ENCODE data around the gene ENPP1. TPM values are rescaled to one million over a fixed set of nuclear protein-coding genes. Genes with fewer than 3 reads are reported as not detected.

Gene ENPP1
- polyA plus RNA-seq, 3 donors = not detected

GRCh38 chr6:131920656-131921055 lies 112.8 kb downstream of the ENPP1 start:
- no peaks in the 10 kb centered on the region for H4K20me1 ChIP-seq (ENCODE audit: insufficient read depth, low read length)
- H2AFZ ChIP-seq (ENCODE audit: insufficient read depth, low read depth, low read length, poor library complexity, severe bottlenecking) = no peak overlapping the region
- H3K9me3 ChIP-seq (replicated peaks in 1 of 2; ENCODE audit: control insufficient read depth in 1 of 2, insufficient read depth in 1 of 2, low read length in 2 of 2) = peaks cover 12 to 20% of the 10 kb centered on the region in 2 donors
- no CpG with 5 or more reads among the region's 3 CpGs for WGBS (ENCODE audit: insufficient coverage)
- H3K27me3 ChIP-seq (ENCODE audit: control insufficient read depth in 2 of 2, insufficient read depth in 2 of 2, low read length in 2 of 2) = peaks cover 4 to 23% of the 10 kb centered on the region in 2 donors
- no peaks in the 10 kb centered on the region for H3K4me1 ChIP-seq (ENCODE audit: control insufficient read depth in 1 of 2, insufficient read depth in 2 of 2, low read length in 2 of 2)
- Mint-ChIP-seq H3K4me3 (no peak overlapping the region), H3K27me3 (ENCODE audit: low read depth in 3 of 3) (peaks cover 12 to 34% (median 13%) of the 10 kb centered on the region in 3 donors), H3K36me3 (no peaks in the 10 kb centered on the region), H3K9me3 (peaks cover 4 to 42% (median 26%) of the 10 kb centered on the region in 7 donors), H3K4me1 (peaks cover 5% of the 10 kb centered on the region), H3K27ac (no peak overlapping the region)
- no peaks in the 10 kb centered on the region for H3K36me3 ChIP-seq (replicated peaks in 1 of 2; ENCODE audit: control insufficient read depth in 1 of 2, insufficient read depth in 2 of 2, low read length in 2 of 2)
- DNase-seq = no peak
- no peak overlapping the region for H3K27ac ChIP-seq (ENCODE audit: low read depth in 1 of 2, low read length in 2 of 2)
- no peaks in the 10 kb centered on the region for H3K79me2 ChIP-seq (ENCODE audit: insufficient read depth, low read length)
- H3K9ac ChIP-seq (ENCODE audit: insufficient read depth, low read length, poor library complexity, severe bottlenecking) = no peak overlapping the region
- H3K4me2 ChIP-seq (replicated peaks; ENCODE audit: extremely low read depth, low read length, poor library complexity, severe bottlenecking) = no peak overlapping the region
- intact Hi-C loops (cut with micrococcal nuclease) = no loop called here
- TF ChIP-seq CTCF (IDR thresholded peaks at IDR 0.05) = no peak
- H3K4me3 ChIP-seq (replicated peaks in 1 of 3; ENCODE audit: low read depth in 2 of 3, low read length in 3 of 3) = no peak overlapping the region

- 13% methylated on average over 1 of the region's 2 CpGs for WGBS (ENCODE audit: insufficient coverage)
- no peak overlapping the region for H3K4me3 Mint-ChIP-seq
- peaks cover 9 to 16% (median 13%) of the 10 kb centered on the region in 3 donors for H3K27me3 Mint-ChIP-seq (ENCODE audit: low read depth in 3 of 3)
- no peak overlapping the region for H2AFZ ChIP-seq (ENCODE audit: insufficient read depth, low read depth, low read length, poor library complexity, severe bottlenecking)
- H3K9ac ChIP-seq (ENCODE audit: insufficient read depth, low read length, poor library complexity, severe bottlenecking) = no peak overlapping the region
- intact Hi-C loops (cut with micrococcal nuclease) = no loop called here
- H3K9me3 Mint-ChIP-seq = peaks cover 4 to 35% (median 22%) of the 10 kb centered on the region in 7 donors
- no peaks in the 10 kb centered on the region for H3K79me2 ChIP-seq (ENCODE audit: insufficient read depth, low read length)
- H3K4me1 Mint-ChIP-seq = no peaks in the 10 kb centered on the region
- no peaks in the 10 kb centered on the region for H3K4me1 ChIP-seq (ENCODE audit: control insufficient read depth in 1 of 2, insufficient read depth in 2 of 2, low read length in 2 of 2)
- no peaks in the 10 kb centered on the region for H3K36me3 ChIP-seq (replicated peaks in 1 of 2; ENCODE audit: control insufficient read depth in 1 of 2, insufficient read depth in 2 of 2, low read length in 2 of 2)
- H3K27ac ChIP-seq (ENCODE audit: low read depth in 1 of 2, low read length in 2 of 2) = no peak overlapping the region
- H3K9me3 ChIP-seq (replicated peaks in 1 of 2; ENCODE audit: control insufficient read depth in 1 of 2, insufficient read depth in 1 of 2, low read length in 2 of 2) = peaks cover 8 to 20% of the 10 kb centered on the region in 2 donors
- no peaks in the 10 kb centered on the region for H3K36me3 Mint-ChIP-seq
- no peak for DNase-seq
- no peak overlapping the region for H3K4me2 ChIP-seq (replicated peaks; ENCODE audit: extremely low read depth, low read length, poor library complexity, severe bottlenecking)
- H3K27me3 ChIP-seq (ENCODE audit: control insufficient read depth in 2 of 2, insufficient read depth in 2 of 2, low read length in 2 of 2) = peaks cover 2 to 5% of the 10 kb centered on the region in 2 donors
- H3K4me3 ChIP-seq (replicated peaks in 1 of 3; ENCODE audit: low read depth in 2 of 3, low read length in 3 of 3) = no peak overlapping the region
- TF ChIP-seq CTCF (IDR thresholded peaks at IDR 0.05) = peak; percentile 35
- no peak overlapping the region for H3K27ac Mint-ChIP-seq
- H4K20me1 ChIP-seq (ENCODE audit: insufficient read depth, low read length) = no peaks in the 10 kb centered on the region
Measured at GRCh38 chr6:131923356-131923755, 115.5 kb downstream of the ENPP1 start.
